Upper lobe of left lung (tissue), 4 donors: ENCODE results near the gene PTGDR2.

Source experiments
- CTCF ChIP-seq, 6 experiments: fragments of 450-650 bp in 4 of 6; fragments of 200-600 bp in 2 of 6; sonication (generic) in 2 of 6; IDR thresholded peaks; one replicate each; pipeline ENCODE4 v1.5.1; 2016 to 2019; ENCODE audit warnings: antibody characterized with exemption in 6 of 6
- POLR2A ChIP-seq, 4 donors: fragments of 450-650 bp; IDR thresholded peaks; one replicate each; pipeline ENCODE4 v1.5.1; 2016 to 2017; ENCODE audit warnings: antibody characterized with exemption in 4 of 4, mild to moderate bottlenecking in 2 of 4
- POLR2AphosphoS5 ChIP-seq, 2 donors: sonication (generic); formaldehyde crosslinking; IDR thresholded peaks; one replicate each; pipeline ENCODE4 v1.5.1; 2017; ENCODE audit warnings: antibody characterized with exemption in 2 of 2

DNA sequence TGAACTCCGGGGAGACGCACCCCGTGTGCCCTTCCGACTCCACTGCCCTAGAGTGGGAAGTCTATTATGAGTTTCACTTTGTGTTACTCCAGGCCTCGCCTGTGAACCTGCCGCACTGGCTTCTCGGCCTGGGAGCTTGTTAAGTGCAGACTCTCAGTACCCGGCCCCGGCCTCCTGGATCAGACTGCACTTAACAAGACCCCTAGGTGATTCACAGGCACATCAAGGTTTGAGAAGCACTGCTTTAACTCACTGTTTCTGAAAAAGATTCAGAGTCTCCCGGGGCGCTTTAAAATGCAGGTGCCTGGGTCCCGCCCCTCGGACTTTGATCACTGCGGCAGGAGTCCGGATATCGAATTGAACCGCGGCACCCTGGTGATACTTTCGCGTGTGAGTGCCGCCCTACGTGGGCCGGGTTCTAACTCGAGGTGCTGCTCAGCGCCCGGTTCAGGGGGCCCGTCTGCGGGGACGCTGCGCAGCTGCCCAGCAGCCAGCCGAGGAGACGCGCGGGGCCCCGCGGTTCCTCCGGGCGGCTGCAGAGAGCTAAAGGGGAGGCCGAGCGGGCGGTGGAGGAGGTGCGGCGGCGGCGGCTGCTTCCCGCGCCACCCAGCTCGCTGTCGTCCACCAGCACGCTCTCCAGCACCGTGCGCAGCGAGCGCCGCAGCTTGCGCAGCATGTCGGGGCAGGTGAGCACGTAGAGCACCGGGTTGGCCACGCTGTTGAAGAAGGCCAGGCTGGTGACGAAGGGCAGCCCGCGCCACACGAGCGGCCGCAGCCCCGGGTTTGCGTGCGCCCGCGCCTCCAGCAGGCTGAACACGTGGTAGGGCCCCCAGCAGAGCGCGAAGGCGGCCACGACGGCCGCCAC, 3.4 kb downstream of the PTGDR2 start:
- TF ChIP-seq CTCF (IDR thresholded peaks at IDR 0.05) (no peak), POLR2A (IDR thresholded peaks at IDR 0.05) (no peak), POLR2AphosphoS5 (IDR thresholded peaks at IDR 0.05) (no peak)
